Measurements from ENCODE around the gene ANKIB1.

DNA sequence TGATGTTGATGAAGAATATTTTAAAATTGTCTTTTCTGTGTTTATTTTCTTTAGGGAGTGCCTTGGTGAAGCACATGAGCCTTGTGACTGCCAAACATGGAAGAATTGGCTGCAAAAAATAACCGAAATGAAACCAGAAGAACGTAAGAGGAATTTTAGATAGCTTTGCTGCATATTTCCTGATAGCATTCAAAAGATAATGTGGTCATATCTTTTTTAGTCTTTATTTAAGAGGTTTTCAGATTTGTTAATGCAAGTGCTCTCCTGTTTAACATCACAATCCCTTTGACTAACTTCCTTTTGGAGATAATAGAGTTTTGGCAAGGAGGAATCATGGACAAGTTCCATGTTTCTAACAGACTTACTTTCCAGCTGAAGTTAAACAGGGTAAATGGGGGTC is 116.4 kb downstream of the ANKIB1 start:
- TF ChIP-seq, protein P1, sequence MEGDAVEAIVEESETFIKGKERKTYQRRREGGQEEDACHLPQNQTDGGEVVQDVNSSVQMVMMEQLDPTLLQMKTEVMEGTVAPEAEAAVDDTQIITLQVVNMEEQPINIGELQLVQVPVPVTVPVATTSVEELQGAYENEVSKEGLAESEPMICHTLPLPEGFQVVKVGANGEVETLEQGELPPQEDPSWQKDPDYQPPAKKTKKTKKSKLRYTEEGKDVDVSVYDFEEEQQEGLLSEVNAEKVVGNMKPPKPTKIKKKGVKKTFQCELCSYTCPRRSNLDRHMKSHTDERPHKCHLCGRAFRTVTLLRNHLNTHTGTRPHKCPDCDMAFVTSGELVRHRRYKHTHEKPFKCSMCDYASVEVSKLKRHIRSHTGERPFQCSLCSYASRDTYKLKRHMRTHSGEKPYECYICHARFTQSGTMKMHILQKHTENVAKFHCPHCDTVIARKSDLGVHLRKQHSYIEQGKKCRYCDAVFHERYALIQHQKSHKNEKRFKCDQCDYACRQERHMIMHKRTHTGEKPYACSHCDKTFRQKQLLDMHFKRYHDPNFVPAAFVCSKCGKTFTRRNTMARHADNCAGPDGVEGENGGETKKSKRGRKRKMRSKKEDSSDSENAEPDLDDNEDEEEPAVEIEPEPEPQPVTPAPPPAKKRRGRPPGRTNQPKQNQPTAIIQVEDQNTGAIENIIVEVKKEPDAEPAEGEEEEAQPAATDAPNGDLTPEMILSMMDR (optimal IDR thresholded peaks at IDR 0.05 in 1 of 3, IDR thresholded peaks at IDR 0.05 in 1 of 3, conservative IDR thresholded peaks at IDR 0.05 in 1 of 3; ENCODE audit: extremely low read depth in 1 of 3, insufficient read depth in 2 of 3, low read length in 3 of 3): no peak
- TF ChIP-seq EZH2 (IDR thresholded peaks at IDR 0.05; ENCODE audit: low read length): no peak
